Stomach (tissue), 4 donors: ENCODE data around the gene ZCWPW1.

Source experiments
- CTCF ChIP-seq, 7 experiments: fragments of 450-650 bp in 4 of 7; fragments of 200-600 bp in 3 of 7; sonication (generic) in 3 of 7; IDR thresholded peaks; one replicate each; pipeline ENCODE4 v1.5.1; 2016 to 2019; ENCODE audit warnings: antibody characterized with exemption in 7 of 7, control low read depth in 2 of 7, mild to moderate bottlenecking in 1 of 7
- EP300 ChIP-seq: sonication (generic); formaldehyde crosslinking; IDR thresholded peaks from one replicate; pipeline ENCODE4 v1.6.1; 2017; ENCODE audit warnings: antibody characterized with exemption
- POLR2A ChIP-seq, 4 donors: fragments of 450-650 bp; IDR thresholded peaks; one replicate each; pipeline ENCODE4 v1.6.1; 2016; ENCODE audit warnings: antibody characterized with exemption in 4 of 4, control low read depth in 2 of 4, mild to moderate bottlenecking in 1 of 4, moderate library complexity in 1 of 4

GRCh38 chr7:100389437-100390088 is 38.9 kb downstream of the ZCWPW1 start:
- TF ChIP-seq CTCF (IDR thresholded peaks at IDR 0.05) (no peak), EP300 (no peak), POLR2A (IDR thresholded peaks at IDR 0.05) (no peak)
